HG03457 (cell line): ENCODE measurements around the gene AADACL2.

ENCODE experiments used
- ATAC-seq: cut with Tn5 transposase; IDR thresholded peaks from one replicate; pipeline ENCODE4 v1.9.1; 2021; ENCODE audit warnings: moderate number of reproducible peaks; ENCODE audit not compliant: unreplicated experiment

The AADACL2 gene

DNA sequence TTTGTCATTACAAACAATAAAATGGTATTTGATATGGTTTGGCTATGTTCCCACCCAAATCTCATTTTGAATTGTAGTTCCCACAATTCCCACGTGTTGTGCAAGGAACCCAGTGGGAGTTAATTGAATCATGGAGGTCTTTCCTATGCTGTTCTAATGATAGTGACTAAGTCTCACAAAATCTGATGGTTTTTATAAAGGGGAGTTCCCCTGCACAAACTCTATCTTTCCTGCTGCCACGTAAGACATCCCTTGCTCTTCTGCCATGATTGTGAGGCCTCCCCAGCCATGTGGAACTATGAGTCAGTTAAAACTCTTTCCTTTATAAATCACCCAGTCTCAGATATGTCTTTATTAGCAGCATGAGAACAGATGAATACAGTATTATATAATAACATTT lies 64.7 kb downstream of the AADACL2 start:
- no peak for ATAC-seq

DNA sequence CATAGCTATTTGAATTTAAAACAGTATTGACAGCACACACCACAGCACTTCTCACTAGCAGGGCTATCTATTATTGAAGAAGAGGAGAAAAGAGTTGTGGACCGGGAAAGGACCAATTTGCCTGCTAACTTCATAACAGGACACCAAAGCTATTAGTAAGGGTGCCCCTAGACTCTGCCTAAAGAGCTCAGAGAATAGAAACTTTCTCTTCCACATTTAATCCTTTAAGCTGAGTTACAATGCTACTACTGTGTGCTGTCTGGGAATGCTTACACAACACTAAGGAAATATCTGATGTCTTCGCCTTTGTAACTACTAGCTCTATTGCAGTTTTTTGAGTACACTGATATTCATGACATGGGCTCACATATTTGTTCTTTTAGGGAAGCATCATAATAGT lies 66.7 kb downstream of the AADACL2 start:
- ATAC-seq, result no peak

DNA sequence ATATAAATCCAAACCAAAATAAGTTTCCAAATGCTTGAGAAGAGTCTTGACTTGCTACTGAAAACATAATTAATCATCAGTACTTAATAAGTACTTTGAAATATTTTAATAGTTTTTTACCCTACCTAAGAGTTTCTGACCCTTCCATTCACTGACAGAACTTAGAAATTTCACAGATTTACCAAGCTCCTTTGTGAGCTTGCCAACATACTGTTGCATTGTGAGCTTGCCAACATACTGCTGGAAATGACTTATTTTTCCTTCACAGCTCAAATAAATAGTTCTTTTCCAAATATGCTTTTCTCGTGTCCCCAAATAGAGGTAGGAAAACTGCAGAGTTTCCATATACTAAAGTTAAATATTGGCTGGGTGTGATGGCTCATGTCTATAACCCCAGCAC lies 70.5 kb downstream of the AADACL2 start:
- ATAC-seq, result no peak

DNA sequence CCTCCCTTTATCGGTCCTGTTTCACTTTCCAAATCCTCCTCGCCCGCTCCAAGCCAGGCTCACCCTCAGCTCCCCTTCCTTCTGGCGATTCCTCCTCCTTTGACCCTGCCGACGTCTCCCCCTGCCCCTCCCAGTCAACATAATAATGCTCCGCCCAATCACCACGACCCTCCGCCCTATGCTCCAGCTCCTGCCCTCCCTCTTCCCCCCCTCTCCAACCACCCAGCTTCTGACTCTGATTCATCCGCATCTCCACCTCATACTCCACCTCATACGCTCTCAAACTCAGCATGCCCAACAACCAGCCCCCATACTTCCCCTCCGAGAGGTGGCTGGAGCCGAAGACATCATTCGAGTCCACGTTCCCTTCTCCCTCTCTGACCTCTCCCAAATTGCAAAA lies 73.1 kb downstream of the AADACL2 start:
- no peak for ATAC-seq
